Hepatocyte (in vitro differentiated cells): ENCODE data around the gene CRADD. TPM values are rescaled to one million over a fixed set of nuclear protein-coding genes. Genes with fewer than 3 reads are reported as not detected.

Source experiments
- DNase-seq: peaks from one replicate; pipeline ENCODE4 v3.0.0-alpha.2; 2016; ENCODE audit warnings: low spot score
- H2AFZ ChIP-seq: fragments of 200-600 bp; sonication (generic); 2 replicates; pipeline ENCODE4 v1.6.0; 2016; ENCODE audit warnings: antibody characterized with exemption, mild to moderate bottlenecking
- H3K27ac ChIP-seq: fragments of 200-600 bp; sonication (generic); 2 replicates; pipeline ENCODE4 v1.5.1; 2016; ENCODE audit warnings: mild to moderate bottlenecking
- H3K27me3 ChIP-seq: fragments of 200-600 bp; sonication (generic); 2 replicates; pipeline ENCODE4 v1.6.1; 2016
- H3K36me3 ChIP-seq: fragments of 200-600 bp; sonication (generic); replicated peaks from 2 replicates; pipeline ENCODE4 v1.5.1; 2016; ENCODE audit warnings: low read depth; ENCODE audit not compliant: insufficient read depth
- H3K4me1 ChIP-seq: fragments of 200-600 bp; sonication (generic); 2 replicates; pipeline ENCODE4 v1.5.1; 2016; ENCODE audit warnings: mild to moderate bottlenecking, moderate library complexity; ENCODE audit not compliant: insufficient read depth
- H3K4me2 ChIP-seq: fragments of 200-600 bp; sonication (generic); 2 replicates; pipeline ENCODE4 v1.6.0; 2016
- H3K4me3 ChIP-seq: fragments of 200-600 bp; sonication (generic); 2 replicates; pipeline ENCODE4 v1.5.1; 2016; ENCODE audit warnings: mild to moderate bottlenecking
- H3K79me2 ChIP-seq: fragments of 200-600 bp; sonication (generic); 2 replicates; pipeline ENCODE4 v1.6.0; 2017; ENCODE audit warnings: mild to moderate bottlenecking
- H3K9me2 ChIP-seq: fragments of 200-600 bp; sonication (generic); replicated peaks from 2 replicates; pipeline ENCODE4 v1.6.0; 2017; ENCODE audit warnings: mild to moderate bottlenecking; ENCODE audit not compliant: insufficient read depth
- H3K9me3 ChIP-seq: fragments of 200-600 bp; sonication (generic); 2 replicates; pipeline ENCODE4 v1.5.1; 2016; ENCODE audit warnings: low read depth, mild to moderate bottlenecking
- H4K20me1 ChIP-seq: fragments of 200-600 bp; sonication (generic); 2 replicates; pipeline ENCODE4 v1.6.0; 2016; ENCODE audit warnings: mild to moderate bottlenecking; ENCODE audit not compliant: insufficient read depth, poor library complexity, severe bottlenecking
- CTCF ChIP-seq: fragments of 200-600 bp; sonication (generic); IDR thresholded peaks from 2 replicates; pipeline ENCODE4 v1.5.1; 2016; ENCODE audit warnings: antibody characterized with exemption, mild to moderate bottlenecking; ENCODE audit not compliant: poor library complexity
- EZH2 ChIP-seq: fragments of 200-600 bp; sonication (generic); IDR thresholded peaks from 2 replicates; pipeline ENCODE4 v1.6.1; 2016; ENCODE audit warnings: antibody characterized with exemption, mild to moderate bottlenecking, borderline replicate concordance
- EZH2phosphoT487 ChIP-seq: fragments of 200-600 bp; sonication (generic); IDR thresholded peaks from one replicate; pipeline ENCODE4 v1.6.1; 2018; ENCODE audit warnings: antibody characterized with exemption, mild to moderate bottlenecking, low read depth, moderate library complexity; ENCODE audit not compliant: unreplicated experiment, severe bottlenecking
- WGBS: methylation state at CpG from one replicate; pipeline ENCODE4 v1.1.6; 2016; ENCODE audit warnings: low lambda C conversion rate; ENCODE audit errors: missing lambda C conversion rate; 5-methylcytosine and 5-hydroxymethylcytosine counted together
- polyA plus RNA-seq: library from polyadenylated mRNA; unstranded; fragments of >200 nt; fragmentation: Nextera tagmentation; extraction: Ambion mirVana; gene quantifications from 2 replicates; pipeline ENCODE4 v1.2.1, GENCODE V29; 2016
- total RNA-seq: library from RNA; depleted of rRNA; stranded (reverse); fragments of >200 nt; gene quantifications from 2 replicates; pipeline ENCODE4 v1.2.3, GENCODE V29; 2014

CRADD gene
- total and polyA plus RNA-seq, 2 experiments from 2014 or later: 19.5 to 27.3 TPM

- Histone ChIP-seq H4K20me1 (no peaks in the 10 kb centered on the region), H3K27me3 (no peaks in the 10 kb centered on the region), H3K27ac (no peak overlapping the region), H2AFZ (no peak overlapping the region), H3K9me2 (no peaks in the 10 kb centered on the region), H3K36me3 (no peaks in the 10 kb centered on the region), H3K4me1 (peaks cover 3% of the 10 kb centered on the region), H3K4me2 (no peak overlapping the region), H3K4me3 (no peak overlapping the region), H3K9me3 (no peaks in the 10 kb centered on the region), H3K79me2 (no peaks in the 10 kb centered on the region)
- TF ChIP-seq EZH2 (no peak), EZH2phosphoT487 (no peak), CTCF (no peak)
- no peak for DNase-seq
- 75% methylated on average over 3 of the region's 3 CpGs for WGBS
Measured at GRCh38 chr12:93772003-93772700, 95.0 kb downstream of the CRADD start.

GRCh38 chr12:93773122-93773871 lies 96.1 kb downstream of the CRADD start:
- Histone ChIP-seq H3K27ac (no peak overlapping the region), H4K20me1 (no peaks in the 10 kb centered on the region), H3K4me3 (no peak overlapping the region), H3K27me3 (no peaks in the 10 kb centered on the region), H3K9me2 (no peaks in the 10 kb centered on the region), H3K79me2 (no peaks in the 10 kb centered on the region), H3K4me2 (no peak overlapping the region), H3K4me1 (peaks cover 13% of the 10 kb centered on the region), H2AFZ (no peak overlapping the region), H3K9me3 (no peaks in the 10 kb centered on the region), H3K36me3 (no peaks in the 10 kb centered on the region)
- TF ChIP-seq CTCF (no peak), EZH2phosphoT487 (no peak), EZH2 (no peak)
- no peak for DNase-seq
- WGBS: 80% methylated on average over 5 of the region's 5 CpGs

GRCh38 chr12:93776581-93777018 lies 99.4 kb downstream of the CRADD start:
- no peaks in the 10 kb centered on the region for H3K27me3 ChIP-seq
- H3K4me2 ChIP-seq: no peak overlapping the region
- WGBS: 72% methylated on average over 2 of the region's 2 CpGs
- no peaks in the 10 kb centered on the region for H3K9me2 ChIP-seq
- TF ChIP-seq EZH2phosphoT487 (no peak), EZH2 (no peak), CTCF (no peak)
- H3K4me1 ChIP-seq: peaks cover 25% of the 10 kb centered on the region
- H3K4me3 ChIP-seq: no peak overlapping the region
- peak overlapping the region; percentile 85 for H3K27ac ChIP-seq
- no peak for DNase-seq
- H3K79me2 ChIP-seq: no peaks in the 10 kb centered on the region
- H4K20me1 ChIP-seq: no peaks in the 10 kb centered on the region
- H2AFZ ChIP-seq: no peak overlapping the region
- H3K36me3 ChIP-seq: no peaks in the 10 kb centered on the region
- no peaks in the 10 kb centered on the region for H3K9me3 ChIP-seq
